Esophagus squamous epithelium (tissue), 5 donors: Measurements from ENCODE around the gene MRPL19. TPM values are rescaled to one million over a fixed set of nuclear protein-coding genes. Genes with fewer than 3 reads are reported as not detected.
"Not testable (repeated sequence)": the region's sequence is repeated elsewhere in the genome, so short reads cannot be mapped to it uniquely, and the experiment has no call there.

ENCODE experiments used
- DNase-seq: peaks from one replicate; lab custom pipeline; 2025; lab: John Stamatoyannopoulos, UW
- H3K27ac ChIP-seq, 4 donors: fragments of 200-600 bp; sonication (generic); one replicate each; pipeline ENCODE4 v1.5.1; 2016 to 2019; ENCODE audit warnings: mild to moderate bottlenecking in 1 of 4
- H3K27me3 ChIP-seq, 4 donors: fragments of 200-600 bp; sonication (generic); 1 replicate in 3 of 4; 2 replicates in 1 of 4; pipeline versions ENCODE4 v1.5.1 to v1.6.0; 2017 to 2021; ENCODE audit warnings: antibody characterized with exemption in 1 of 4
- H3K36me3 ChIP-seq, 3 donors: fragments of 200-600 bp; sonication (generic); one replicate each; pipeline ENCODE4 v1.5.1; 2016 to 2019
- H3K4me1 ChIP-seq, 3 donors: fragments of 200-600 bp; sonication (generic); one replicate each; pipeline ENCODE4 v1.5.1; 2017 to 2019
- H3K4me3 ChIP-seq, 4 donors: fragments of 200-600 bp; sonication (generic); 1 replicate in 3 of 4; 2 replicates in 1 of 4; pipeline ENCODE4 v1.5.1; 2016 to 2019; ENCODE audit warnings: mild to moderate bottlenecking in 2 of 4, moderate library complexity in 1 of 4
- H3K9me3 ChIP-seq, 3 donors: fragments of 200-600 bp; sonication (generic); one replicate each; pipeline ENCODE4 v1.5.1; 2016 to 2019
- CTCF ChIP-seq, 6 experiments: fragments of 450-650 bp in 4 of 6; fragments of 200-600 bp in 2 of 6; sonication (generic) in 2 of 6; IDR thresholded peaks; one replicate each; pipeline ENCODE4 v1.5.1; 2016 to 2019; ENCODE audit warnings: antibody characterized with exemption in 6 of 6, mild to moderate bottlenecking in 4 of 6, moderate library complexity in 4 of 6
- POLR2A ChIP-seq, 4 donors: fragments of 450-650 bp; IDR thresholded peaks; one replicate each; pipeline ENCODE4 v1.6.1; 2017; ENCODE audit warnings: antibody characterized with exemption in 4 of 4, mild to moderate bottlenecking in 4 of 4, moderate library complexity in 3 of 4
- WGBS, 2 donors: methylation state at CpG; one replicate each; pipeline ENCODE4 v1.1.5; 2018; 5-methylcytosine and 5-hydroxymethylcytosine counted together
- intact Hi-C: fragments of 100-400 bp; cut with DNase I; formaldehyde crosslinking; loops from one replicate; pipeline ENCODE4 v1.15.0; 2022
- total RNA-seq, 4 donors: library from RNA; depleted of rRNA; stranded (reverse); fragments of >200 nt; gene quantifications; one replicate each; pipeline ENCODE4 v1.1.0, GENCODE V29; 2016
- donor health status: DM: yes; HTN: yes; CAD: no.

Gene MRPL19
- total RNA-seq, 4 donors from 2014 or later: 29.6 to 48.5 (median 43.6) TPM

- no peaks in the 10 kb centered on the region for H3K27me3 ChIP-seq
- no peaks in the 10 kb centered on the region for H3K4me1 ChIP-seq
- no peaks in the 10 kb centered on the region for H3K9me3 ChIP-seq
- TF ChIP-seq POLR2A (IDR thresholded peaks at IDR 0.05) (no peak), CTCF (IDR thresholded peaks at IDR 0.05) (no peak)
- no peak for DNase-seq
- WGBS, 2 donors: 92 to 97% methylated on average over 3 of the region's 3 CpGs
- no peak overlapping the region for H3K4me3 ChIP-seq
- intact Hi-C loops: no loop called here
- peaks cover 0 to 62% (median 0%) of the 10 kb centered on the region in 3 donors for H3K36me3 ChIP-seq
- H3K27ac ChIP-seq: no peak overlapping the region
Observed at GRCh38 chr2:75676464-75676863, 29.9 kb downstream of the MRPL19 start.

- Histone ChIP-seq H3K4me1 (no peaks in the 10 kb centered on the region), H3K4me3 (no peak overlapping the region), H3K27me3 (no peaks in the 10 kb centered on the region), H3K27ac (no peak overlapping the region), H3K9me3 (no peaks in the 10 kb centered on the region), H3K36me3 (peaks cover 0 to 64% (median 0%) of the 10 kb centered on the region in 3 donors)
- 74 to 82% methylated on average over 1 of the region's 1 CpG for WGBS, 2 donors
- intact Hi-C loops: no loop called here
- DNase-seq: no peak
- TF ChIP-seq POLR2A (IDR thresholded peaks at IDR 0.05) (no peak), CTCF (IDR thresholded peaks at IDR 0.05) (no peak)
Observed at GRCh38 chr2:75679556-75679955, 33.0 kb downstream of the MRPL19 start.

GRCh38 chr2:75680402-75680801, 33.8 kb downstream of the MRPL19 start:
- Histone ChIP-seq H3K4me3 (no peak overlapping the region), H3K9me3 (no peaks in the 10 kb centered on the region), H3K27me3 (no peaks in the 10 kb centered on the region), H3K27ac (no peak overlapping the region), H3K36me3 (peaks cover 0 to 73% (median 0%) of the 10 kb centered on the region in 3 donors), H3K4me1 (no peaks in the 10 kb centered on the region)
- DNase-seq: no peak
- intact Hi-C loops: no loop called here
- 88 to 96% methylated on average over 1 of the region's 1 CpG for WGBS, 2 donors
- TF ChIP-seq CTCF (IDR thresholded peaks at IDR 0.05) (no peak), POLR2A (IDR thresholded peaks at IDR 0.05) (no peak)

GRCh38 chr2:75683430-75683829, 36.8 kb downstream of the MRPL19 start:
- H3K36me3 ChIP-seq: peaks cover 0 to 92% (median under 1%) of the 10 kb centered on the region in 3 donors
- H3K27me3 ChIP-seq, intact Hi-C loops, H3K27ac ChIP-seq, DNase-seq, H3K9me3 ChIP-seq, H3K4me3 ChIP-seq, H3K4me1 ChIP-seq: not testable (repeated sequence)
- 89 to 95% methylated on average over 5 of the region's 5 CpGs for WGBS, 2 donors

GRCh38 chr2:75688196-75688595, 41.6 kb downstream of the MRPL19 start:
- H3K4me3 ChIP-seq: no peak overlapping the region
- DNase-seq: no peak
- 92 to 95% methylated on average over 1 of the region's 1 CpG for WGBS, 2 donors
- TF ChIP-seq CTCF (IDR thresholded peaks at IDR 0.05) (no peak), POLR2A (IDR thresholded peaks at IDR 0.05) (no peak)
- H3K27me3 ChIP-seq: no peaks in the 10 kb centered on the region
- no peaks in the 10 kb centered on the region for H3K4me1 ChIP-seq
- H3K36me3 ChIP-seq: peaks cover 0 to 92% (median 17%) of the 10 kb centered on the region in 3 donors
- no peaks in the 10 kb centered on the region for H3K9me3 ChIP-seq
- no peak overlapping the region for H3K27ac ChIP-seq
- intact Hi-C loops: no loop called here

GRCh38 chr2:75698918-75699317, 52.3 kb downstream of the MRPL19 start:
- H3K27me3 ChIP-seq: no peaks in the 10 kb centered on the region
- intact Hi-C loops: no loop called here
- H3K9me3 ChIP-seq: no peaks in the 10 kb centered on the region
- TF ChIP-seq POLR2A (IDR thresholded peaks at IDR 0.05) (no peak), CTCF (IDR thresholded peaks at IDR 0.05) (no peak)
- no peak overlapping the region for H3K4me3 ChIP-seq
- no peak overlapping the region for H3K27ac ChIP-seq
- no peaks in the 10 kb centered on the region for H3K4me1 ChIP-seq
- DNase-seq: no peak
- peaks cover 0 to 98% (median 6%) of the 10 kb centered on the region in 3 donors for H3K36me3 ChIP-seq
- 91 to 95% methylated on average over 2 of the region's 2 CpGs for WGBS, 2 donors
